ENCODE data around the gene LENG8.
"Not testable (repeated sequence)": the region's sequence is repeated elsewhere in the genome, so short reads cannot be mapped to it uniquely, and the experiment has no call there.

LENG8 gene

GRCh38 chr19:54444737-54445136 lies 4.3 kb upstream of the LENG8 start:
- no peak for DNase-seq (ENCODE audit: low read depth)

- not testable (repeated sequence) for DNase-seq (ENCODE audit: low read depth)
Observed at GRCh38 chr19:54446349-54446748, 2.6 kb upstream of the LENG8 start.

- DNase-seq (ENCODE audit: low read depth), result peak; percentile 62
Observed at GRCh38 chr19:54448040-54448773, 792 bp upstream of the LENG8 start.

GRCh38 chr19:54449701-54450069 lies 686 bp downstream of the LENG8 start:
- DNase-seq (ENCODE audit: low read depth), result peak; percentile 31

GRCh38 chr19:54451331-54451871 lies 2.4 kb downstream of the LENG8 start:
- no peak for DNase-seq (ENCODE audit: low read depth)

- no peak for DNase-seq (ENCODE audit: low read depth)
Observed at GRCh38 chr19:54451997-54452396, 3.0 kb downstream of the LENG8 start.

- no peak for DNase-seq (ENCODE audit: low read depth)
Observed at GRCh38 chr19:54452626-54453025, 3.6 kb downstream of the LENG8 start.

- DNase-seq (ENCODE audit: low read depth), result no peak
Observed at GRCh38 chr19:54453921-54454780, 5.2 kb downstream of the LENG8 start.

GRCh38 chr19:54454781-54455675 lies 6.0 kb downstream of the LENG8 start:
- DNase-seq (ENCODE audit: low read depth), result no peak

- DNase-seq (ENCODE audit: low read depth), result no peak
Observed at GRCh38 chr19:54455786-54456422, 6.9 kb downstream of the LENG8 start.

- DNase-seq (ENCODE audit: low read depth), result no peak
Observed at GRCh38 chr19:54456423-54457373, 7.7 kb downstream of the LENG8 start.

GRCh38 chr19:54457773-54458647 lies 9.0 kb downstream of the LENG8 start:
- no peak for DNase-seq (ENCODE audit: low read depth)

GRCh38 chr19:54458648-54459281 lies 9.8 kb downstream of the LENG8 start:
- no peak for DNase-seq (ENCODE audit: low read depth)

GRCh38 chr19:54459282-54460229 lies 10.6 kb downstream of the LENG8 start:
- no peak for DNase-seq (ENCODE audit: low read depth)

GRCh38 chr19:54460230-54461005 lies 11.4 kb downstream of the LENG8 start:
- DNase-seq (ENCODE audit: low read depth), result no peak

GRCh38 chr19:54461210-54461609 lies 12.2 kb downstream of the LENG8 start:
- no peak for DNase-seq (ENCODE audit: low read depth)

GRCh38 chr19:54461613-54462012 lies 12.6 kb downstream of the LENG8 start:
- no peak for DNase-seq (ENCODE audit: low read depth)
